Left ventricle myocardium superior (tissue), 1 donor: ENCODE results near the gene ADRA2C. TPM values are rescaled to one million over a fixed set of nuclear protein-coding genes. Genes with fewer than 3 reads are reported as not detected.

Experiments used
- ATAC-seq: fragments of 200-7000 bp; cut with Tn5 transposase; one replicate; pipeline ENCODE4 v1.9.1; 2020; ENCODE audit warnings: mild to moderate bottlenecking, moderate library complexity
- DNase-seq: peaks from one replicate; pipeline ENCODE4 v3.0.0-alpha.2; 2020
- intact Hi-C: fragments of 100-400 bp; cut with micrococcal nuclease; formaldehyde crosslinking; loops from one replicate; pipeline ENCODE4 v1.11.0; 2022
- total RNA-seq: library from RNA; stranded (reverse); fragmentation: NEBNext Ultra II Directional; extraction: Animal tissue kit (Norgen Biotek cat#: 25700); gene quantifications from one replicate; pipeline ENCODE4 v1.2.1, GENCODE V29; 2021
- donor health status: DM: no; HTN: yes; CAD: no; lungs with severe emphysema.

Gene ADRA2C
- total RNA-seq, 1 donor from 2014 or later, result 5.9 TPM

DNA sequence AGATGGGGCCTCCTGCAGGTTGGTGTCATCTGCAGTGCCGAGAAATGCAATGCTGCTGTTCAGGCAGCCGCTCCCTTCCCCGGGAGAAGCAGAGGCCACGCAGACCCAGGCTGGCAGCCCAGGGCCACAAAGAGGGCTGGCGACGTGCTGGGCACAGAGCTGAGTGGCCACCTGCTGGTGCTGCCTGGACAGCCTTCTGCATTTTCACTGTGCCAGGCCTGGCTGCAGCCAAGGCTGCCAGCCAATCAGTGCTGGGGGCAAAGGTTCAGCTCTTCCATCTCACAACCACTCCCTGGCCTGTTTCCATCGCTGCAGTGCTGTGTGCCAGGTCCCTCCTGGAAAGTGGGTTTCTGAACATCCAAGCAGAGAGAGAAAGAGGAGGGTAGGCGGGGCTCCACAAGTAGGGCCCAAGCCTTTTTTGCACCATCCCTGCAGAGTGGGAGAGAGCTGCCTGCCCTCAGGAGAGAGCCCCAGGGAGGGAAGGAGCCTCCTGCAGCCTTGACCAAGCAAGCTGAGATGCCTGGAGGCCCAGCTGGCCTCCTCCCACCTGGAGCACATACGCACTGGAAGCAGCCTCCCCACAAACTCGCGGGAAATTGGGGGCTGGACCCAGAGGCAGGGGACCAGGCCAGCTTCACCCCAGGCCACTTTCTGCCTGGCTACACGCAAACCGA lies 20.1 kb downstream of the ADRA2C start:
- intact Hi-C loops, result no loop called here
- ATAC-seq (peak; percentile 71), DNase-seq (peak; percentile 48)

DNA sequence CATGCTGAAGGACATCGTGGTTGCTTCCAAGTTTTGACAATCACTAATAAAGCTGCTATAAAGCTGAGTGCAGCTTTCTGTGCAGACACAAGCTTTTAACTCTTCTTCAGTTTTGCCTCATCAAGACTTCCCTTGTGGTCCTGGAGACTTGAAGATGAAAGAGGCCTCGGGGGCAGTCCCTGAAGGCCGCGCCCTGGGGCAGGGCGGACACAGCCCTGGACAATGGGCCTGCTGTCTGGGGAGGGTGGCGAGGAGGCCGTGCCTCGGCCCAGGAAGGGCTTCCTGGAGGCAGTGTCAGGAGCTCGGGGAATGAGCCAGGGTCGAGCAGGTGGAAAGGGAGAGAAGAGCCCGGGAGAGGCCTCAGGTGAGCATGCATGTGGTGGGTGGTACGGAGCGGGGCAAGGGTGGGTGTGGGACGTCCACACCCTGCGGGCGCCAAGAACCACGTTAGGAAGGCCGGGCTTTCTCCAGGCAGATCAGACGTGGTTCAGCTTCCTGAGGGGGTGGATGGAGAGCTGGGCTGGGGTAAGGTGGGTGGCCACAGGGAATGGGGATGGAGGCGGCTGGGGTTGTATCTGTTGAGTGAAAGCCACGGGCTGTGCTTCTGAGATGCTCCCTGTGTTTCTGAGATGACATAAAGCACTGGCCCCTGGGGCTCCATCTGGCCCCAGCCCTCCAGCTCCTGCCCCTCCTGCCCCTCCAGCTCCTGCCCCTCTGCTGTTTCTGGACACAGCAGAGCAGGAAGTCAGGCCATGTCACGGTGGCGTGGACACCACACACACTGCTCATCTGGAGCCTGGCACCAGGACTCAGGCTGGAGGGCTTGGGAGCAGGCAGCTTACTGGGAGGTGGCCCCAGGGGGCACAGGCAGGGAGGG lies 21.5 kb downstream of the ADRA2C start:
- no peak for ATAC-seq
- intact Hi-C loops, result no loop called here
- DNase-seq, result no peak

DNA sequence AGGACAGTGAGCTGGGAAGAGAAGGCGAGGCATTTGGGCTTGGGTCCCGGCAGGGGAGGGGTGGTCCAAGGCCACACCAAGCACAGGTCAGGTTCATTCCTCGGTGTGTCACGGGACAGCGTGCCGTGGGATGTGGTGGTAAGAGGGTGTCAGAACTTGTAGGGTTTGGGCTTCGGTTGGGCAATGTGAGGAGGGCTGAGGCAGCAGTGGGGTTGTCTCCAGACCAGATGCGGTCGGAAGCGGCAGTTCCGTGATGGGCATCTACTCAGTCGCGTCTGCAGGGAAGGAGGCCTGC lies 22.1 kb downstream of the ADRA2C start:
- intact Hi-C loops, result no loop called here
- ATAC-seq (no peak), DNase-seq (no peak)

DNA sequence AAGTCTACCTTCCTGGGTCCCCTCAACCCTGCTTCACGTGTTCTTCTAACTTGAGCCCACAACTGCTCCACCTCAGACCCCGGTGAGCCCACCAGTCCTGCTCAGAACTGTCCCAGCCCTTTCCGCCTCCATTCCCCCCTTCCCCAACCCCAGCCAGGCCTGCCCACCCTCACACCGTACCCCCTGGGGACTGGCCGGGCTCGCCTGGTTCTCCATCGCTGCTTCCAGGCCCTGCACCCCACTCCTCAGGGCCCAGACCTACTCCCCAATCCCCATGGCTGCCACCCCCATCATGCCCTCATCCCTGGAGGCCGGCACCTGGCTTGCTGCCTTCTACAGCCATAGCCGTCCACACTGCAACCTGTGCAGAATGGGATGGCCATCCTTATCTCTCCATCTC lies 23.4 kb downstream of the ADRA2C start:
- intact Hi-C loops, result no loop called here
- ATAC-seq (no peak), DNase-seq (no peak)

DNA sequence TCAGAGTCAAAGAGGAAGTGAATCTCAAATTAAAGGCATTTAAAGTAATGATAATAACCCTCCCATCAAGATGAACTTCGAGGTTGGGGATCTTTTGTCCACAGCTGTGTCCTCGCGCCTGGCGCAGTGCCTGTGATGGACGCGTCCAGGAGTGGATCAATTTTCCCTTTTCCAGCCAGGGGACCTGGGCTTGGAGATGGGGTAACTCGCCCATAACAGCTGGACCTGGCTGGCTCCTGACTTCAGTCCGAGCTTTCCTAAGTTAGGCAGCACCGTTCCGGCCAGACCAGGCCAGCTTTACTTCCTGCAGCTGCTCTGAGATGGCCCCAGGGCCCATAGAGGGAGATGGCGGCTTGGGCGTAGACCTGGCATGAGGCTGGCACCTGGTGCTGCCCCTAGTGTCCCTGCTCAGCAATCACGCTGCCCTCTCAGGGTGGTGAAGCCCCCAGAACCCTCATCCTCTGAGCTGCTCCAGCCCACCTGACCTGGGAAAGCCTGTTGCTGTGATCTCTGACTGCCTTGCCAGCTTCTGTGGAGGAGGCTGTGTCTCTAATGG lies 23.9 kb downstream of the ADRA2C start:
- ATAC-seq (no peak), DNase-seq (no peak)
- intact Hi-C loops, result no loop called here

DNA sequence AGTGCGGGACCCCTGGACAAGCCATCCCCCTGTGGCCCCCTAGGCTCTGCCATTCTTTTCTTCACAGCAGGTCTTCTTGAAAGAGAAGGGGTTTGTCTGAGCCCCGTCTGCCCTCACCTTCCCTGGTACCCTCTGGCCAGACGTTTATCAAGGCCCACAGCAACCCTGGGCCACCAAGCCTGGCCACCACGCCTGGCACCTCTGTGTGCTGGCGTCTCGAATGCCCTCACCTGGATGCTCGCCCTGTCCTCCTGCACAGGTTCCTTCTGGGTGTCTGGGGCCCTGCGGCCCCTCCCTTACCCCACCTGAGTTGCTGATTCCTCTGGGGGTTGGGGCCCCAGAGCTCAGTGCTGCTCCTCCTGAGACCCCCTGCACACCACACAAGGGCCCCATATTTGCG lies 25.1 kb downstream of the ADRA2C start:
- ATAC-seq, result no peak
- intact Hi-C loops, result no loop called here
- DNase-seq, result no peak

DNA sequence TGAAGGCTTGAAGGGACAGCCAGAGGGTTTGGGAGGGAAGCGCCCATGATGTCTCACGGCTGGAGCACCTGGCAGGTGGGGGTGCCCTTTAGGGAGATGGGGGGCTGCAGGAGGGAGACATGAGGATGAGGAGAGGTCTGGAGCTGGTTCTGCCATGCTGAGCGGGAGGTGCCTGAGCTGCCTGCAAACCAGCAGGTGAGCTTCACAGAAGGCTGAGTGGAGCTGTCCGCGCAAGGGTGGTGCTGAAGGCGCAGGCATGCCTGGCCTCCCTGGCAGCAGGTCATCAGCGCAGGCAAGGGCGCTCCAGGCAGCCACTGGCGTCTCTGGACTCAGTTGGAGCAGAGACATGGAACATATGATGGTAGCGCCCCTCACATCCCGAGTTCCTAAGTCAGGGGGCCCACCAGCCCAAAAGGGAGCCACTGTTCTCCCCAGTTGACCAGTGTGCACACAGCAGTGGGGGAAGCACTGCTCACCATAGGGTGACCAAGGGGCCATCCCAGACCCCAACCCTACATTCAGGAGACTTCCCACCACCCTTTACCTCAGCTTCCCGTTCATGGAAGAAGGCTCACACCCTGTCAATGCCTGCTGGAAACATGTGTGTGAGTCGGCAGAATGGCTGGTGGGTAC lies 25.8 kb downstream of the ADRA2C start:
- peak; percentile 68 for ATAC-seq
- peak; percentile 69 for DNase-seq
- intact Hi-C loops, result no loop called here

DNA sequence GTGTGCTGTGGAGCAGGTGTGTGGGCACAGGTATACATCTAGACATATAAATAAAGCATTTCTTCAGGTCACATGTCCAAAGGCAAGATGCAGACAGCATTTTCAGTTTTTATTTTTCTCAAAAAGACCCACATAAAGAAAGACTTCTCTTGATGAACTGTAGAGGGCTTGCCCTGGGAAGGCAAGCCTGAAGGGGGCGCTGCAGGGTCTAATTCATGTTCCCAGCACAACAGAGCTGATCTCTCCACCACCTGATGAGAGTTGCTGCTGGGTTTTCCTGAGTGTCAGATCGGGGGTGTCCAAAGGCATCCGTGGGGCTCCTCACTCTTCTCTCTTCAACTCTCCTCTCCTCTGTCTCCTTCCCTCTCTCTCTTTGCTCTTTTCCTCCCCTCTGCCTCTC lies 26.6 kb downstream of the ADRA2C start:
- intact Hi-C loops, result no loop called here
- ATAC-seq (no peak), DNase-seq (no peak)

DNA sequence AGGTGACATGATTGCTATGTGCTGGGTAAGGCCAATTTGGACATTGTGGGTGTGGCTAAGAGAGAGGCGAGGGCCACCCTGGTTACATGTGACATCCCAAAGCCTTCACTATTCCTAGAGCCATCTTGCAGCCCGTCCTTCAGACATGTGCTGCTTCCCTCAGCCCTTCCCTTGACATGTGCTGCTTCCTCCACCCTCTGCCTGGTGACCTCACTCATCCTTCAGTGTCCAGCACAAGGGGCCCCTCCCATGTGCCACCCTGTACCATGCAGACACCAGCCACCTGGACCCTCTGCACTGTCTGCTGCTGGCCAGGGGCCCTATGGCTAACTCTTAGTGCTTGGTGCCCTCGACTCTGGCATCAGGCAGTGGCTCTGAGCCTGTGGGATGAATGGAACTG lies 27.4 kb downstream of the ADRA2C start:
- ATAC-seq, result no peak
- DNase-seq, result no peak
- intact Hi-C loops, result no loop called here

DNA sequence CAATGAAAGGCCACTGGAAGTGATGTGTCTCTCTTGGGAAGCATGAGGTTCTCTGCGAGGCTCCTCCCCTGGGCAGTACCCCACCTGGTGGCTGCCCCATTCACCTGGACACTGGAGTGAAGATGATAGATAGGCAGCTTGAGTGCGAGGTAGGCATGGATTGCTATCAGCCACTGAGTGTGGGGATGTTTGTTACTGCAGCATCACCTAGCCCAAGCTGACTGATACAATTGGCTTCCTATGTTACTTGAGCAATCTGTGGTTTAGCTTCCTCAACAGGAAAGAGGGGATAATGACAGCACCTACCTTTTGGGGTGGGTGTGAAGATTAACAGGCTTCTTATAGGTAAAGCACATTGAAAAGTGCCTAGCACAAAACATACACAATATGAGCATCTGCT lies 30.8 kb downstream of the ADRA2C start:
- intact Hi-C loops, result no loop called here
- no peak for DNase-seq
- ATAC-seq, result no peak

DNA sequence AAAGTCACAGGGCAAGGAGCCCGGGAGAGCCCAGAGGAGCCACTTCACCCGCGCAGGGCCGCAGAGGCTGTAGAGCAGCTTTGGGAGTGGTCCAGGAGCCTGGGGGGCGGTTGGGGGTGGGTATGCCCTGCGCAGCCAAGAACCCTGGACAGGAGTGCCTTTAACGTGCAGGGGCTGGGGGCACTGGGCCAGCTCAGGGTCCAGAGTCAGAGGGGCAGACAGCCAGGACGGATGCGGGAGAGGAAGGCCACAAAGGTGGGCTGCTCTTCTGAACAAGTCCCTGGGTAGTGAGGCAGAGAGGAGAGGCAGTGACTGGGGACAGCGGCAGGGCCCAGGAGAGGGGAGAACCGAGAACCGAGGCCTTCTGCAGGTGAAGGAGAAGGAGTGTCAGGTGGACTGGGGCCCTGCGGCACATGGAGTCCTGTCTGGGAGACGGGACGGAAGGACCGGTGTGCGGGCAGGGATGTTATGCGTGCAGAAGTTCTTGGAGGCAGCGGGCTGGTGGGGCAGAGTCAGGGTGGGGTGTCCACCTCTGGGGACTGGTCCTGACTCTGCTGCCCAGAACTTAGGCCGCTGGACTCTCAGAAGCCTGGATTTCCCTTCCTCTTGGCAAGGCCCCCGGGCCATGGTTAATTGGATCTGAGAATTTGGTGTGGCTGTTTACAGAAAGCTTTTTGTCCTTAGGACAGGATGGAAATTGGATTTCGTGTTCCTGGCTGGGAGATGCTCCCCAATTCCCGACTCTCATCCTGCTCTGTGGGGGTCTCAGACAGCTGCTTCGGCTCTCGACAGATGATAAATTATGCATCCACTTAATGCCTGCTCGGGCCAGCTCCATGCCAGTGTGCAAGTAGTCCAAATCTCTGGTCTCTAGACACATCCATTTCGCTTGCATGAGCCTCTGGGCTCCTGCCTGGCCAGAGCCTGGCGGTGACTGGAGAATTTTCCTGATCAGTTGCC lies 31.9 kb downstream of the ADRA2C start:
- intact Hi-C loops, result no loop called here
- DNase-seq (no peak), ATAC-seq (no peak)

DNA sequence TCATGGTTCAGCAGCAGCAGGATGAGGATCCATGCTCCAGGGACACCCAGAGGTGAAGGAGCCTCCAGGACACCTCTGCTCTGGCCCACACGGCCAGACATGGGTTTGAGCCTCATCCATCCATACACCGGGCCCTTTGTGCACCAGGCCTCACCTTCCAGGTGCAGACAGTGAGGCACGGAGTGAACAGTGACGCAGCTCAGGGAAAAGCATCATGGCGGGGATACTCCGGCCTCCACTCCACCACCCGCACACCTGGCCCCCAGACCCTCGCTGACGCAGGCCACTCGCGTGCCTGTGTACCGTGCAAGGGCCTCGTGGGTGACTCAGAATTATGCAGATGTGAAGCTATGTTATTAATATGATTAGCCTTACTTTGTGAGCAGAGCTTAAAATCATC lies 33.3 kb downstream of the ADRA2C start:
- ATAC-seq (no peak), DNase-seq (no peak)
- intact Hi-C loops, result no loop called here

DNA sequence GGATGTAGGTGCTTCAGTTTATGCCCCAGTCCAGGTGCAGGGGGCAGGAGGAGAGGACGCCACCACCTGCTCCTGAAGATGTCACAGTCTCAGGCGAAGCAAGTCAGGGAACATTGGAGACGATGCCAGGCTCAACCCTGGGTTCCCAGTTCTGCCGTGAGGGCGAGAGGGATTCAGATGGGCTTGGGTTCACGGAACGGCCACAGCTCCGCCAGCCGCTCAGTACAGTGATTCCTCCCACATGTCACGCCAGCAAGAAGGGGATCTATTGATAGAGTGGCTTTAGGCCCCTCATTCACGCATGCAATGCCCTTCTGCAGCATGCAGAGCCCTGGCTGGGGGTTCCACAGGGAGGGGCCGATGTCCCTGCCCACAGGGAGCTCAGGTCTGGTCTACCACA lies 34.2 kb downstream of the ADRA2C start:
- ATAC-seq (no peak), DNase-seq (no peak)
- intact Hi-C loops, result no loop called here

DNA sequence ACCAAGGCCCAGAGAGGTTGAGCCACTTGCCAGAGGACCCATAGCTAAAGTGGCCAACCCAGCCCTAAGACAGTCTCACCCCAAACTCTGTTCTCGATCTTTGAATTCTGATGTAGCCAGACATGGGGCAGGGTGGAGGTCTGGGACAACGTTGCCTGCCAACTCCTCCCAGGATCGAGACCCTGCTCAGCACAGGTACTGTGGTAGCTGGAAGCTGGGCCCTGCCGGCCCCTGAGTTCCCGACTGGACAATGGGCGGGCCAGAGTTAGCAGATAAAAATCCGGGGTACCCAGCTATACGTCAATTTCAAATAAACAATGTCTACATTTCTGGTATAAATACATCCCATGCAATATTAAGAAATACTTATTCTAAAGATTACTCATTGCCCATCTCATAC lies 35.3 kb downstream of the ADRA2C start:
- ATAC-seq (no peak), DNase-seq (no peak)
- intact Hi-C loops, result no loop called here

DNA sequence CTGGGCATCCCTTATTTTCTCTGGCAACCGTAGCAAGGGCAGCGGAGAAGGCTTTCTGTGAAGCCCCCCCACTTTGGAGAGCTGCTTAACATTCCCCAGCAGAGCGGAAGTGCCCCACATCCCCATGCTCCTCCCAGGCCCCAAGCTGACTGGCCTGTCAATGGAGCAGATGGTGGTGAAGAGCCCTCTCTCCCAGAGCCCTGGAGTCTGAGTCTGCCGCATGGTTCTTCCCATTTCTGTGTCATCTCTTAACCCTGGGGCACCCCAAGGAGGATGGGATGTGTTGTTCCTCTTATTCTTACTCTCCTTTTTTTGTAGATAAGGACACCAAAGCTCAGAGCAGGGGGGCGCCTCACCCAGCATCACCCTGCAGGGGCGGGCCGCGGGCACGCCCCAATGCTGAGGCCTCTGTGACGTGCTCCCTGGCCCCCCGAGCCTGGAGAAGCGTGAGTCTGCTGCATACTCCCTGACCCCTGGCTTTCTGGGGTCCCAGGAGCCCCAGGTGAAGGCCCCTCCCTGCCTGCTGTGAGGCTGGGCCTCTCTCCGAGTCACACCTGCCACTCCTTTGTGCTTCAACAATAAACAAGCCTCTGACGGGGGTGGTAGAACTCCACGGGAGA lies 35.9 kb downstream of the ADRA2C start:
- DNase-seq (no peak), ATAC-seq (no peak)
- intact Hi-C loops, result no loop called here

DNA sequence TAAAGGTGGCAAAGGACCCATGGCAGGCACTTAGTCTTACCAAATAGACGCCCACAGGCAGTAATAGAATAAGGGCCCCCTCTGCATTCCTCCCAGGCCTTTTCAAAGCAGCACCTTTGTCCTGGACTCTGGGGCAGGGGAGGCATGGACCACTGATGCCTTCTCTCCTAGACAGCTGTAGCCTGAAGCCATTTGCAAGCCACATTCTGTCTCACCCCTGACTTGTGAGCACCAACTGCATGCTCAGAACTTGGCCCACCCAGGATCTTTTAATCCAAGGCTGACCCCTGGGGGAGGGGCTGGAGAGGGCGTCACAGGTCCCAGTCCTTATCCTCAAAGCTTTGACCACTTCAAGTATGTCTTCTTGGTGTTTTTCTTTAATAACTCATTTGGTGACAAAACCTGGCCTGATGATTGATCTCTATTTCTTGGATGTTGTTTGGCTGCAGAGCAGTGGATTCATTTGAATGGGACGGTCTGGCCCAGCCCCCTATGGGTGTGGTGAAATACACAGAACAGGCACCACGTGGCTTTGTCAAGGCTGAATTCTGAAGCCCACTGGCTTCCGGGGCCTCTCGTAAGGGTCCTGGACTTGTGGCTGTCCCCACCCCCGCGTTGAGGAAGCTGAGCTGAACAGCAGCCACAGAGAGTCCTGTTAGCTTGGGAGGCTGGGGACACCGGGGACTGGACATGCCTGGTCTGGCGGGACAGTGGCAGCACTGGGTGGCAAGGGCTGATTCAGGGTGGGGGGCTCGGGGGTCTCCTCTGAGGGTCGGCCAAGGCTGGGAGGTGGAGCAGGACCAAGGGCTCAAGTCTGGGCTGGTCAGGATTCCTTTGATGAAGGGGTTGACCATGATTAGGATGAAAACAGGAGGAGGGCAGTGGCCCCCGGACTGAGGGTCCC lies 36.6 kb downstream of the ADRA2C start:
- intact Hi-C loops, result no loop called here
- DNase-seq (no peak), ATAC-seq (no peak)

DNA sequence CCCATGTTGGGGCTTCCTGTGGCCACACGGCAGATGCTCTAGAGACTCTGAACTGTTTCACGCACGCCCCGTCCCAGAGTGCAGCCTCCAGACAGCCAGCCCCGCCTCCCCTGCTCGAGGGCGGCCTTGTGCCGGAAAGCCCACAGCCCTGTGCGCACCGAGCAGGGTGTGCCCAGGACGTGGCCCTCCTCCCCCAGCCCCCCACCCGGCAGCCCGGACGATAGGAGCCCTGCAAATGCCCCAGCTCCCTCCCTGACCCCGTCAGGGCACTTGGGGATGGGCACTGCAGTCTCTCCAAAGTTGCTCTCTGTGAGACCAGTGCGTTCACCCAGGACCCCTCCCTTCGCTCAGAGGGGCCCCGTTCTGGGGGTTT lies 37.3 kb downstream of the ADRA2C start:
- ATAC-seq, result no peak

DNA sequence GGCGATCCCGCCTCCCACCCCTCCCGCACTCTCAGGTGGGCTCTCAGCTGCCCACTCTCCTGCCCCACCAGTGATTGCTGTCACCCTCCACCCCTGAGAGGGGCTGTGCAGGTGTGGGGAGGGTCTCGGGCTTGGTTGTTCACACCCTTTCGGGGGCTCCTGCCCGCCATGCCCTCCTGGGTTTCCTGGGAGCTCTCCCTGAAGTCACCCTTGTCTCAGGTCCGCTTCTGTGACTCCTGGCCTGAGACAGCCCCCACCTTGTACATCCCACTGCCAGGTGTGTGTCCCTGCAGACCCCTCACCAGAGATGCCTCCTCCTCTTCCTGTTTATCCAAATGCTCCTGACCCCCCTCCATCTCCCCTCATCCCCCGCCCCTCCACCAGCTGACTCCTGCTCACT lies 37.8 kb downstream of the ADRA2C start:
- no peak for DNase-seq
- intact Hi-C loops, result no loop called here

More for the DNA sequence above, 37.3 kb downstream of the ADRA2C start:
- intact Hi-C loops, result no loop called here
- DNase-seq, result no peak

More for the DNA sequence above, 37.8 kb downstream of the ADRA2C start:
- no peak for ATAC-seq
